ENCODE measurements around the gene AIFM3. TPM values are rescaled to one million over a fixed set of nuclear protein-coding genes. Genes with fewer than 3 reads are reported as not detected.

Gene AIFM3
- total RNA-seq, 1 donor from 2014 or later, result 0.36 TPM

- intact Hi-C loops (cut with micrococcal nuclease), result no loop called here
These were observed 6.7 kb downstream of the AIFM3 start for GRCh38 chr22:20973634-20974286.

DNA sequence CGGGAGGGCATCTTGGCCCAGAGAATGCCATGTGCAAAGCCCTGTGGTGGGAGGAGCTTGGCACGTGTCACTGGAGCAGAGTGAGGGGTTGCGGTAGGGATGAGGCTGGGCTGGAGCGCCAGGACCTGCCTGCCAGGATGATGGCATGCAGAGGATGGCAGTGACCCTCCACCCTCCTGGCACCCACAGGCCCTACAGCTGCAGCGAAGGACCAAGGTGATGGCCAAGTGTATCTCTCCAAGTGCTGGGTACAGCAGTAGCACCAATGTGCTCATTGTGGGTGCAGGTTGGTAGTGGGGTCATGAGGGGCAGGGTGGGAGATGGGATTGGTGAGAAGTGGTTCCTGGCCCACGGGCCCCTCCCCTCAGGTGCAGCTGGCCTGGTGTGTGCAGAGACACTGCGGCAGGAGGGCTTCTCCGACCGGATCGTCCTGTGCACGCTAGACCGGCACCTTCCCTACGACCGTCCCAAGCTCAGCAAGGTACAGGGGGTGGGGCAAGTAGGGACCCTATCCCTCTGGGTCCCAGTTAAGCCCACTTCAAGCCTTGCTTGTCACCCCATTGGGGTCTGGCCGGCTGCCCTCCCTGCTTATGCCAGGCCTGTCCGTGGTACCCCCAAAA lies 7.4 kb downstream of the AIFM3 start:
- intact Hi-C loops (cut with micrococcal nuclease), result no loop called here

GRCh38 chr22:20975541-20976290 lies 8.7 kb downstream of the AIFM3 start:
- intact Hi-C loops (cut with micrococcal nuclease), result no loop called here

GRCh38 chr22:20976291-20976877 lies 9.3 kb downstream of the AIFM3 start:
- intact Hi-C loops (cut with micrococcal nuclease), result no loop called here

DNA sequence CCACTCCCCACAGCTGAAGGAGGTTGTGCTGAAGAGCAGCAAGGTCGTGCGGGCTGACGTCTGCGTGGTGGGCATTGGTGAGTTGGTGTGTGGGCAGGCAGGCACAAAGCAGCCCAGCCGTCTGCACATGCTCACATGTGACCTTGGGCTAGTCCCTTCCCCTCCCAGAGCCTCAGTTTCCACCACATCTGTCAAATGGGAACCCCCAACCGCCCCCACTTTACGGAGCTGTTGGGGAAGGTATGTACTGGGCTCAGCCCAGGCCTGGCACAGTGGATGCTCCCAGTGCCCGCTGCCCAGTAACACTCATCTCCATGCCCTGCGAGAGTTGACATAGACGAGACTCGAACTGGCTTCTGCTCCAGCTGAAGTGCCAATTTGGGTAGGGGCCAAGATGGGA lies 10.0 kb downstream of the AIFM3 start:
- intact Hi-C loops (cut with micrococcal nuclease), result no loop called here

GRCh38 chr22:20977516-20978170 lies 10.6 kb downstream of the AIFM3 start:
- intact Hi-C loops (cut with micrococcal nuclease), result no loop called here

DNA sequence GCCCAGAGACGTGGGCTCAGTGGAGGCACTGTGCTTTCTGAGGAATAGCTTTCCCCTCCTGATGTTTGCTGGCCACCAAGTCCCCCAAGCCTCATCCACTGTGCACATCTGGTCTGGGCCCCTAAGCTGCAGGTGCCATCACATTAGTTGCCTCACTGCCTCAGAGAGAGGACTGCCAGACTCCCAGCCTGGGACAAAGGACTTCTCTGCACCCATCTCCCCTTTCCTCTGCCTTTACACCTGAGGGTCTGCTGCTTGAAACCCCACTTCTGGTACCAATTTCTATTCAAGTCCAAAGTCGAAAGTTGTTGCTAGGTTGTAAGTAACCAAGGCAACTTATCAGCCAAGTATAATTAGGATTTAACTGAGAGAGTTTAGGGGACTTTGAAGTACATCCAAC lies 11.4 kb downstream of the AIFM3 start:
- intact Hi-C loops (cut with micrococcal nuclease), result no loop called here

DNA sequence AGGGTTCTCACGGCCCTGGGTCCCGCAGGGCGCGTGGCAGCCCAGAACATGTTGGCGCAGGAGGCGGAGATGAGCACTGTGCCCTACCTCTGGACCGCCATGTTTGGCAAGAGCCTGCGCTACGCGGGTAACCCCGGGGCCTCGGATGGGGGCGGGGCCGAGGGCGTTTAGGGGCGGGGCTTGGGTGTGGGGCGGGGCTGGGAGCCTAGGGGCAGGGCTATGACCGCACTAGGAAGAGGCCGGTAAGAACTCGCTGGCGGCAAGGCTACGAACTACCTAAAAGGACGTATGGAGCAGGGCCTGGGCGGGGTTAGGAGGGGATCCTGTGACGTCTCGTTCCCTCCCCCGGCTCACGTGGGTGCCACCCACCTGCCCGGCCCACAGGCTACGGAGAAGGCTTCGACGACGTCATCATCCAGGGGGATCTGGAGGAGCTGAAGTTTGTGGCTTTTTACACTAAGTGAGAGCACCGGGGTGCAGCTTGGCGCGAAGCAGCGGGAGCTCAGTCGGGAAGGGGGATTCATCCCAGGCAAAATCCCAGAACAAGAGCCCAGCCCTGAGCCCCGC lies 12.3 kb downstream of the AIFM3 start:
- intact Hi-C loops (cut with micrococcal nuclease), result no loop called here

GRCh38 chr22:20979940-20980453 lies 12.9 kb downstream of the AIFM3 start:
- intact Hi-C loops (cut with micrococcal nuclease), result no loop called here

- intact Hi-C loops (cut with micrococcal nuclease), result no loop called here
These were observed 13.5 kb downstream of the AIFM3 start for GRCh38 chr22:20980523-20980922.

- intact Hi-C loops (cut with micrococcal nuclease), result no loop called here
These were observed 14.1 kb downstream of the AIFM3 start for GRCh38 chr22:20980938-20981722.

DNA sequence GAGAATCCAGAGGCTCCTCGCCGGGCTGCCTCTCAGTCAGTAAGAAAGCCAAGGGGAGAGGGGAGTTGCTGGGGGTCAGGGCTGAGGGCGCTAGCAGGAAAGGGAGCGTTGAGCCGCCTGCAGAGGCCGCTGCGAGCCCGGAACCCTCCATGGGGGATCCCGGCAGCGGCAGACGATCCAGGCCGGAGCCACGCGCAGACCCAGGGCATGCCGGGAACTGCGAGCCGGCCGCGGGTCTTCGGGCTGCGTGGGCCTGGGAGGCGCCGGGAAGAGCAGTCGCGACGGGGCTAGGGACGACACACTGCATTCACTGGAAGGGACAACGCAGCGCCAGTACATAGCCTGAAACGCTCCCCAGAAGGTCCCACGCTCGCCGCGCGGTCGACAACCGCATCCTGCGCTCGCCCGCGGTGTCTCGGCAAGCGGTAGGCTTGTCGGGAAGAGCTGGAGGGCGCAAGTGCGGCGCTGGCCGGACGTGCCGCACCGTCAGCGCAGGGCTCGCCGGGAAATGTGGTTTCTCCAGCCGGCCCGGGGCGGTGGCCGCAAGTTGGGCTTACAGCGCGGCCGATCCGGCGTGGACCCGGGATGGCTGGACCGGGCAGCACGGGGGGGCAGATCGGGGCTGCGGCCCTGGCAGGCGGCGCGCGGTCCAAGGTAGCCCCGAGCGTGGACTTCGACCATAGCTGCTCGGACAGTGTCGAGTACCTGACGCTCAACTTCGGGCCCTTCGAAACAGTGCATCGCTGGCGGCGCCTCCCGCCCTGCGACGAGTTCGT lies 14.9 kb downstream of the AIFM3 start, which contains the start of gene LZTR1:
Gene LZTR1 (plus strand): TSS at position 511 of the 776 bp plus-strand sequence. CDS start 75 bp downstream, at position 586.
- intact Hi-C loops (cut with micrococcal nuclease), result loop anchor here (1.0 kb wide), 2 partner anchors 19 to 123 kb away; partner anchors contain the start of gene SNAP29

- intact Hi-C loops (cut with micrococcal nuclease), result loop anchor here (1.0 kb wide), 2 partner anchors 19 to 123 kb away; partner anchors contain the start of gene SNAP29
These were observed 15.5 kb downstream of the AIFM3 start for GRCh38 chr22:20982563-20982882.

DNA sequence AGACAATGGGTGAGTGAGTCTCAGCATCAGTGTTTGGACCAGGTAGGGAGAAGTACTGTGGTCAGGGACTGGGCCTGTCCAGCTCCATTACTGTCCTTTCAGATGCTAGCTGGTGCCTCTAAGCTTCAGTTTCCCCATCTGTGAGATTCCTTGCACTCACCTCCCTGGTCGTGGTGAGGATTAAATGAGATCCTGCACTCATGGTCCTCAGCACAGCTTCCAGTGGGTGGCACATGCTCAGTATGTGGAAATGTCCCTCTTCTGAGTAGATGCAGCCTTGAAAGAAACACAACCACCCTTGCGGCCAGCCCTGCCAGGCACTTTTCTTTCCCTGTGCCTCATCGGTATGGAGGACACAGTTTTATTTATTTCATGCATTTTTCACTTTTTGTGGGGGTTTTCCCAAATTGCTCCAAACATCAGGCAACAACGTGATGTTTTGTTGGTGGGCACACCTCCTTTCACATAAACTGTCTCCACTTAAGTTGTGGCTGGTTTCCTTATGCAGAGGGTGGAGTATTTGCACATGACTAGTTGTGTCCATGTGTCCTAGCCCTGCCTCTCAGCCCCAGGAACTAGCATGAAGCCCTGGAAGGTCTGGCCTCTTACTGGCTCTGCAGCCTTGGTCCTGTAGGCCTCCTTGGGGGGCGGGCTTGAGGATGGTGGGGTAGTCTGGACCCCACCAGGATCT lies 16.2 kb downstream of the AIFM3 start:
- intact Hi-C loops (cut with micrococcal nuclease), result no loop called here

- intact Hi-C loops (cut with micrococcal nuclease), result no loop called here
These were observed 18.7 kb downstream of the AIFM3 start for GRCh38 chr22:20985720-20986119.

DNA sequence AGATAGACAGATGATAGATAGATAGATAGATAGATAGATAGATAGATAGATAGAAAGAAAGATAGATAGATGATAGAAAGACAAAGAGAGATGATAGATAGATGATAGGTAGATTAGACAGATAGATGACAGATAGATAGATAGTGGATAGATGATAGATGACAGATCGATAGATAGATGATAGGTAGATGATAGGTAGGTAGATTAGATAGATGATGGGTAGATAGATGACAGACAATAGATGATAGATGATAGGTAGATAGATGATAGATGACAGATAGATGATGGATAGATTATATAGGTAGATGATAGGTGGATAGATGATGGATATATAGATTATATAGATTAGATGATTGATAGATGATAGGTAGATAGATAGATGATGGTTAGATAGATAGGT lies 19.3 kb downstream of the AIFM3 start:
- intact Hi-C loops (cut with micrococcal nuclease), result no loop called here

DNA sequence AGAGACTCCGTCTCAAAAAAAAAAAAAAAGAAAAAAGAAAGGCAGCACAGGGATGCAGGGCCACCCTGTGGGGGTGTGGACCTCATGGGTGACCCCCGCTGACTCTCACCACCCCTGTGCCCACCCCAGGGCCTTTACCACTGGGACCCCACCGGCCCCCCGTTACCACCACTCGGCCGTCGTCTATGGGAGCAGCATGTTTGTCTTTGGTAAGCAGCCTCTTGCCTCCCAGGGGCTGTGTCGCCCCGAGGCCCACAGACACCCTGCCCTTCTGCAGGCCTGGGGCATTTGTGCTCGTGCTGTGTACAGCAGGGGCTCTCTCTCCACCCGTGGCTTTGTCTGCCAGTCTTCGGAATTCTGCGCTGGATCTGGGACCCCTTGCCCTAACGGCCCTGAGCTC lies 20.3 kb downstream of the AIFM3 start:
- intact Hi-C loops (cut with micrococcal nuclease), result no loop called here

DNA sequence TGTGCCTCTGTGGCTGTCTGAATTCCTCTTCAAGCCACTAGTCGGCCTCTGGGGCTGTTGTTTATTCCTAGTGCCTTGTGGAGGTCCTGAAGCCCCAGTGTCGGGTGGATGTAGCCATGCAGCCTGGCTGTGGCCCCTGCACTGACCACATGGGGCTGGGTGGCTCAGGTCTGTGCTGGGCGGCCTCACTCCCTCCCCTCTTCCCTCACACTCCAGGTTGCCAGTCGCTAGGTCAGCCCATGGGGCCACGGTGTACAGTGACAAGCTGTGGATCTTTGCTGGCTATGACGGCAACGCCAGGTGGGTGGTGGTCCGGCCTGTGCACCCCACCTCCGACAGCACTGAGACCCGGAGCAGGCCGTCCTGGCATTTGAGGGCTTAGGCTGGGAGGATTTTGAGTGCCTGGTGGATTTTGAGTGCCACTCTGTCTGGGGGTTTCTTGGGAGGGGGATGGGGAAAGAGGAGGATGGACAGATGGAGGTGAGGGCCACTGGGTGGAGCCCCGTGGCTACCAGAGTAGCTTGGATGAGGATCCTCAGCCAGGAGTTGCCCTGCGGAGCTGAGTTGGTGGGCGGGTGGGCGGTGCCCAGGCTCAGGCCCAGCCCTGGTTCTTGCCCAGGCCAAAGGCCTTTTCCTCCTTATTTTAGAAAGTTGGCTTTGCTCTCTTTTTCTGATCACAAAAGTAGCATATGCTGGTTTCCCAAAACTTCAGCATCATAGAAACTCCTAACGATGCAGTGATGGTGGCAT lies 21.7 kb downstream of the AIFM3 start:
- intact Hi-C loops (cut with micrococcal nuclease), result no loop called here
